DOHH2 (cell line): ENCODE measurements around the gene ASPHD1.

Experiments used
- H3F3A ChIP-seq: fragments of 200-600 bp; sonication (generic), shearing (Covaris generic); 2 replicates; pipeline ENCODE4 v1.6.0; 2016; ENCODE audit warnings: antibody characterized with exemption, mild to moderate bottlenecking; ENCODE audit not compliant: control insufficient read depth, insufficient read depth
- H3K27ac ChIP-seq: fragments of 200-600 bp; sonication (generic); 2 replicates; pipeline ENCODE4 v1.5.1; 2014; ENCODE audit warnings: low read depth, mild to moderate bottlenecking, low read length, moderate library complexity
- H3K27me3 ChIP-seq: fragments of 200-600 bp; sonication (generic); 2 replicates; pipeline ENCODE4 v1.6.1; 2014; ENCODE audit warnings: mild to moderate bottlenecking, low read length, mixed read lengths; ENCODE audit not compliant: control insufficient read depth
- H3K36me3 ChIP-seq: fragments of 200-600 bp; sonication (generic); 2 replicates; pipeline ENCODE4 v1.6.1; 2014; ENCODE audit warnings: mild to moderate bottlenecking, low read length, moderate library complexity, mixed read lengths; ENCODE audit not compliant: control insufficient read depth
- H3K4me1 ChIP-seq: fragments of 200-600 bp; sonication (generic); 2 replicates; pipeline ENCODE4 v1.6.1; 2014; ENCODE audit warnings: mild to moderate bottlenecking, low read length, mixed read lengths; ENCODE audit not compliant: control insufficient read depth
- H3K4me2 ChIP-seq: fragments of 200-600 bp; sonication (generic); 2 replicates; pipeline ENCODE4 v1.6.0; 2014; ENCODE audit warnings: mild to moderate bottlenecking, low read length, moderate library complexity
- H3K4me3 ChIP-seq: fragments of 200-600 bp; sonication (generic); 2 replicates; pipeline ENCODE4 v1.5.1; 2014; ENCODE audit warnings: mild to moderate bottlenecking, low read length, mixed read lengths
- H3K79me2 ChIP-seq: fragments of 200-600 bp; sonication (generic); 2 replicates; pipeline ENCODE4 v1.6.1; 2014; ENCODE audit warnings: mild to moderate bottlenecking, low read length, mixed read lengths; ENCODE audit not compliant: control insufficient read depth
- H3K9me2 ChIP-seq: fragments of 200-600 bp; sonication (generic); replicated peaks from 2 replicates; pipeline ENCODE4 v1.6.1; 2014; ENCODE audit warnings: mild to moderate bottlenecking, low read length, mixed read lengths; ENCODE audit not compliant: control insufficient read depth
- H3K9me3 ChIP-seq: fragments of 200-600 bp; sonication (generic); 2 replicates; pipeline ENCODE4 v1.6.1; 2014; ENCODE audit warnings: antibody characterized with exemption, low read length, mixed read lengths; ENCODE audit not compliant: control insufficient read depth, insufficient read depth
- H4K20me1 ChIP-seq: fragments of 200-600 bp; sonication (generic); 2 replicates; pipeline ENCODE4 v1.6.0; 2014; ENCODE audit warnings: low read depth, mild to moderate bottlenecking, antibody characterized with exemption, low read length, moderate library complexity; ENCODE audit not compliant: control insufficient read depth, insufficient read depth
- CTCF ChIP-seq: fragments of 200-600 bp; sonication (generic); IDR thresholded peaks from one replicate; pipeline ENCODE4 v1.5.1; 2014; ENCODE audit warnings: antibody characterized with exemption, mild to moderate bottlenecking, low read depth, low read length; ENCODE audit not compliant: poor library complexity, severe bottlenecking
- EZH2phosphoT487 ChIP-seq: fragments of 200-600 bp; sonication (generic); IDR thresholded peaks from 2 replicates; pipeline ENCODE4 v1.6.1; 2017; ENCODE audit warnings: borderline replicate concordance, mild to moderate bottlenecking, antibody characterized with exemption, low read length, moderate library complexity, mixed read lengths

The ASPHD1 gene

GRCh38 chr16:29950806-29951461 is 50.6 kb downstream of the ASPHD1 start:
- H3K79me2 ChIP-seq = no peaks in the 10 kb centered on the region
- H3K27me3 ChIP-seq = no peaks in the 10 kb centered on the region
- no peaks in the 10 kb centered on the region for H4K20me1 ChIP-seq
- H3K27ac ChIP-seq = no peak overlapping the region
- no peaks in the 10 kb centered on the region for H3F3A ChIP-seq
- no peaks in the 10 kb centered on the region for H3K9me2 ChIP-seq
- H3K36me3 ChIP-seq = no peaks in the 10 kb centered on the region
- peaks cover 14% of the 10 kb centered on the region for H3K4me1 ChIP-seq
- no peak overlapping the region for H3K4me3 ChIP-seq
- no peaks in the 10 kb centered on the region for H3K9me3 ChIP-seq
- TF ChIP-seq EZH2phosphoT487 (no peak), CTCF (no peak)
- H3K4me2 ChIP-seq = no peak overlapping the region

GRCh38 chr16:29951625-29952365 is 51.5 kb downstream of the ASPHD1 start:
- Histone ChIP-seq H3K79me2 (no peaks in the 10 kb centered on the region), H3K4me2 (no peak overlapping the region), H3K27me3 (no peaks in the 10 kb centered on the region), H3K36me3 (no peaks in the 10 kb centered on the region), H4K20me1 (no peaks in the 10 kb centered on the region), H3K4me3 (no peak overlapping the region), H3K9me3 (no peaks in the 10 kb centered on the region), H3F3A (no peaks in the 10 kb centered on the region), H3K9me2 (no peaks in the 10 kb centered on the region), H3K4me1 (peaks cover 14% of the 10 kb centered on the region), H3K27ac (no peak overlapping the region)
- TF ChIP-seq CTCF (no peak), EZH2phosphoT487 (no peak)
